Measurements from ENCODE around the gene CD99L2.
"Not testable (repeated sequence)": the region's sequence is repeated elsewhere in the genome, so short reads cannot be mapped to it uniquely, and the experiment has no call there.

The CD99L2 gene

GRCh38 chrX:150857453-150857852, 41.0 kb downstream of the CD99L2 start:
- DNase-seq (ENCODE audit: low read depth in 2 of 2, low spot score in 1 of 2) = no peak

DNA sequence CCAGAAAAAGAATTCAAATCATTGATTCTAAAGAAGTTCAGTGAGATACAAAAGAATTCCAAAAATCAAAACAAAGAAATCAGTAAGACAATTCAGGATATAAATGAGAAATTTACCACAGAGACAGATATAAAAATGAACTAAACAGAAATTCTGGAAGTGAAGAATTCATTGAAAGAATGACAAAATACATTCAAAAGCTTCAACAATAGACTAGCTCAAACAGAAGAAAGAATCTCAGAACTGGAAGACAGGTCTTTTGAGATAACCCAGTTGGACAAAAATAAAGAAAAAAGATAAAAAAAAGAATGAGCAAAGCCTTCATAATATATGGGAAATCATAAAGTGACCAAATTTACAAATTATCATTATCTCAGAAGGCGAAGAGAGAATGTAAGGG, 41.7 kb downstream of the CD99L2 start:
- DNase-seq (ENCODE audit: low read depth in 2 of 2, low spot score in 1 of 2) = no peak

- DNase-seq (ENCODE audit: low read depth in 2 of 2, low spot score in 1 of 2) = no peak
Observed at GRCh38 chrX:150856101-150856500, 42.4 kb downstream of the CD99L2 start.

- DNase-seq (ENCODE audit: low read depth in 2 of 2, low spot score in 1 of 2) = no peak
Observed at GRCh38 chrX:150854856-150855255, 43.6 kb downstream of the CD99L2 start.

- no peak for DNase-seq (ENCODE audit: low read depth in 2 of 2, low spot score in 1 of 2)
Observed at GRCh38 chrX:150849996-150850720, 48.3 kb downstream of the CD99L2 start.

- no peak for DNase-seq (ENCODE audit: low read depth in 2 of 2, low spot score in 1 of 2)
Observed at GRCh38 chrX:150849486-150849885, 49.0 kb downstream of the CD99L2 start.

DNA sequence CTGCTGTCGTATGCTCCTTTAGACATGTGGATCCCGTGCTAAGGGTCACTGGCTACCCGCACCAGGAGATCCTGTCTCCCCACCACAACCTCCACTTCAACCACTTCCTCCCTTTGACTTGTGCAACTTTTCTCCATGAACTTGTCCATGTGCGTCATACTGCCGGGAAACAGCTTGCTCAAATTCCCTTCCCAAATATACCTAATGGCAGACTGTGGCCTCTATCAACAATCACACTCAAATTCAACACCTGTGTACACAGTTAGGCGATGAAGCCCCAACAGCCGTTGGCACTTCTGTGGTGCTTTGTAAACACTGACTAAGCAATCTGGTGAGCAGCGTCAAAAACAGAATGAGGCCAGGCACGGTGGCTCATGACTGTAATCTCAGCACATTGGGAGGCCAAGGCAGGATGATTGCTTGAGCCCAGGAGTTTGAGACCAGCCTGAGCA, 49.5 kb downstream of the CD99L2 start:
- DNase-seq (ENCODE audit: low read depth in 2 of 2, low spot score in 1 of 2) = no peak

DNA sequence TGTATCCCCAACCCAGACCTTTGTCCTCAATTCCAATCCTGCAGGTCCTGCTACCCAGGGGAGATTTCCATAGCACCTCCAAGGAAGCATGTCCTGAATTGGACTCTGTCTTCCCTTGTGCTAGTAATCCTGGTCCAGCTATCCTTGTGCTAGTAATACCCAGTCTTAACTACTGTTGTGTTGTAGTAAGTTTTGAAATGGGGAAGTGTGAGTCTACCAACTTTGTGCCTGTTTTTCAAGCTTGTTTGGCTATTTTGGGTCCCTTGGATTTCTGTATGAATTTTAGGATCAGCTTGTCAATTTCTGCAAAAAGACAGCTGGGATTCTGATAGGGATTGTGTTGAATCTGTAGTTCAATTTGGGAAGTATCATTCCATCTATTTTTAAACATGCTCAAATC, 51.4 kb downstream of the CD99L2 start:
- no peak for DNase-seq (ENCODE audit: low read depth in 2 of 2, low spot score in 1 of 2)

GRCh38 chrX:150846130-150846529, 52.3 kb downstream of the CD99L2 start:
- no peak for DNase-seq (ENCODE audit: low read depth in 2 of 2, low spot score in 1 of 2)

- DNase-seq (ENCODE audit: low read depth in 2 of 2, low spot score in 1 of 2) = no peak
Observed at GRCh38 chrX:150845091-150845490, 53.4 kb downstream of the CD99L2 start.

- DNase-seq (ENCODE audit: low read depth in 2 of 2, low spot score in 1 of 2) = no peak
Observed at GRCh38 chrX:150844016-150844415, 54.5 kb downstream of the CD99L2 start.

DNA sequence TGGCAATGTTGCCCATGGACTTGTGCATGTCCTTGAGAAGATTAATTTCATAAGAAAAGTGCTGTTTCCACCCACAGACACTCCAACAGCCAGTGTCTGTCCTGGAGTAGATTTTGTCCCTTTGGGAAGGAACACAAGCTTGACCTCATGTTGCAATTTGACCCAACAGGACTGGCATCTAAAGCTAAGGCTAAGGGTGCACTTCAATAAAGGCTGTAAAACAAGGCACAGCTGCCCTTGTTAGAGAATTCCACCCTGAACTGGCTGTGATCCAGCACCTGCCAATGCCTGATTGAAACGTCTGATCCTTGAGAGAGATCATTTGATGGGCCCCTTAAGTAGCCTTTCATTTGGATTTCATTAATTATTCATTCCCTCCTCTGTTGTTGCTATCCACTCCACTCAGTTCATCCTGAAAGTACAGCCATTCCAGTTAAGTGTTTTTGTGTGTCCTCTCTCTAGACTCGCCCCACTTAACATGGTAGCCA, 56.2 kb downstream of the CD99L2 start:
- DNase-seq (ENCODE audit: low read depth in 2 of 2, low spot score in 1 of 2) = no peak

DNA sequence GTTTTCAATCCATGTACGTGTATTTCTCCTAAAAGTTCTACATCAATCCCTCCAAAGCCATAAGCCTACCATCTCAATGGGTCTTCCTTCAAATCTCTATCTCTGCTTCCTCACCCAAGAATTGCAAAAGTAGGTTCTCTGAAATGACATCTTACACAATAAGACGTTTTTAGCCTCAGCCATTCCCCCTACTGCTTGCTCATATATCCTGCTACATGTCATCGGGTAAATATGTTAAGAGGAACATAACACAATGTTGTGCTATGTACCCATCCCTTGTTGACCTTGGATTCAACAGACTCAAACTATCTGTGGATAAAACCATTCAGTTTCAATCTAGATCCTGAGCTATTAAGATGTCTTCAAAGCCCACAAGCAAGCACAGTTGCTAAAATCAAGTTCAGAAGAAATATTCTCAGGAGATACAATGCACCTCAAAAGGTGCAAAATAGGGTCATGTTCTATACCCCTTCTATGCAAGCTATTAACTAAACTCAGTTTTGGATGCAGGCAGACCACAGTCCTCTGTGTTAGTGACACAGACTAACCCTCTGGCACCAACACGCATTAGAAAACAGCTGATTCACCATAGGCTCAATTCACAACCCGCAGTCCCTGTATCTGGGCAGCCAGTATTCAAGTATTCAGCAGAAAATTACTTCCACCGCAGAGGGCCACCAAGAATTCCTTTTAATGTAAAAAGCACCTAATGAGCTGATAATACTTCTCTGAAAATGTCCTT, 56.8 kb downstream of the CD99L2 start:
- no peak for DNase-seq (ENCODE audit: low read depth in 2 of 2, low spot score in 1 of 2)

- DNase-seq (ENCODE audit: low read depth in 2 of 2, low spot score in 1 of 2) = no peak
Observed at GRCh38 chrX:150837845-150838244, 60.6 kb downstream of the CD99L2 start.

DNA sequence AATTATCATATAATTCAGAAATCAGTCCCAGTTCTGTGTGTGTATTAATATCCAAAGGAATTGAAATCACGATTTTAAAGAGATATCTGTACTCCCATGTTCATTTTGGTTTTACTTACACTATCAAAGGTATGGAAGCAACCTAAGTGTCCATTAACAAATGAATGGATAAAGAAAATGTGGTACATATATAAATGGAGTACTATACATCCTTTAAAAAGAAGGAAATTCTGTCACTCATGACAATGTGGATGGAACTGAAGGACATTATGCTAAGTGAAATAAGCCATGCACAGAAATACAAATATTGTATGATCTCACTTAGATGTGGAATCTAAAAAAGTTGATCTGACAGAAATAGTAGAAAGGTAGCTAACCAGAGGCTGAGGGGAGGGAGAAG, 63.8 kb downstream of the CD99L2 start:
- no peak for DNase-seq (ENCODE audit: low read depth in 2 of 2, low spot score in 1 of 2)

DNA sequence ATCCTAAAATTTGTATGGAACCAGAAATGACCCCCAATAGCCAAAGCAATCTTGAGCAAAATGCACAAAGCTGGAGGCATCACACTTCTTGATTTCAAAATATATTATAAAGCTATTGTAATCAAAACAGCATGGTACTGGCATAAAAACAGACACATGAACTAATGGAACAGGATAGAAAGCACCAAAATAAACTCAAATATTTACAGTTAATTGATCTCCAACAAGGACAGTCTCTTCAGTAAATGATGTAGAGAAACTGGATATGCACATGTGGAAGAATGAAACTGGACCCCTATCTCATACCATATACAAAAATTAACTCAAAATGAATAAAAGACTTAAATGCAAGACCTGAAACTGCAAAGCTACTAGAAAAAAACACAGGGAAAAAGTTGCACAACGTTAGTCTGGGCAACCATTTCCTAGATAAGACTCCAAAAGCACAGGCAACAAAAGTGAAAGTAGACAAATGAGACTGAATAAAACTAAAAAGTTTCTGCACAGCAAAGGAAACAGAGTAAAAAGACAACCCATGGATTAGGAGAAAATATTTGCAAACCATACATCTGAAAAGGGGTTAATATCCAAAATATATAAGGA, 64.9 kb downstream of the CD99L2 start:
- DNase-seq (ENCODE audit: low read depth in 2 of 2, low spot score in 1 of 2) = no peak

DNA sequence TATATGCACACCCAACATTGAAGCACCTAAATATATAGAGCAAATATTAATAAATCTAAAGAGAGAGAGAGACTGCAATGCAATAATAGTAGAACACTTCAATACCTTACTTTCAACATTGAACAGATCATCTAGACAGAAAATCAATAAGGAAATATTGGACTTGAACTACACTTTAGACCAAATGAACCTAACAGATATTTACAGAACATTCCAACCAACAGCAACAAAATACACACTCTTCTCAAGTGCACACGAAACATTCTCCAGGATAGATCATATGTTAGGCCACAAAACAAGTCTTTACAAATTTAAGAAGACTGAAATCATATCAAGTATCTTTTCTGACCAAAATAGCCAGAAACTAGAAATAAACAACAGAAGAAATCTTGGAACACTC, 66.6 kb downstream of the CD99L2 start:
- no peak for DNase-seq (ENCODE audit: low read depth in 2 of 2, low spot score in 1 of 2)

DNA sequence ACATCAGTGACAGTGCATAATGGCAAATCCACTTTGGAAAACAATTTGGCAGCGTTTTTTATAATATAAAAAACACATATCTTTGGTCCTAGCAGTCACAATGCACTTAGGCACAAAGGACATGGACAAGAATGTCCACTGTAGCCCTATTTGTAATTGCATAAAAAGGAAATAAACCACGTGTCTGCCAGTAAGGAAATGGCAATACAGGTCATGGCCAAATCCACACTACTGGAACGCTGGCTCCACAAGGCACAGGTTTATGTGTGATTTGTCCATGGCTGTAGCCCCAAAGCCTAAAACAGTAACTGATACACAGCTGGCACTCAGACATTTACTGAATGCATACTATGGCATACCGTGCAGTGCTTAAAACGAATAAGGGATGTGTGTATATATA, 69.7 kb downstream of the CD99L2 start:
- DNase-seq (ENCODE audit: low read depth in 2 of 2, low spot score in 1 of 2) = no peak

DNA sequence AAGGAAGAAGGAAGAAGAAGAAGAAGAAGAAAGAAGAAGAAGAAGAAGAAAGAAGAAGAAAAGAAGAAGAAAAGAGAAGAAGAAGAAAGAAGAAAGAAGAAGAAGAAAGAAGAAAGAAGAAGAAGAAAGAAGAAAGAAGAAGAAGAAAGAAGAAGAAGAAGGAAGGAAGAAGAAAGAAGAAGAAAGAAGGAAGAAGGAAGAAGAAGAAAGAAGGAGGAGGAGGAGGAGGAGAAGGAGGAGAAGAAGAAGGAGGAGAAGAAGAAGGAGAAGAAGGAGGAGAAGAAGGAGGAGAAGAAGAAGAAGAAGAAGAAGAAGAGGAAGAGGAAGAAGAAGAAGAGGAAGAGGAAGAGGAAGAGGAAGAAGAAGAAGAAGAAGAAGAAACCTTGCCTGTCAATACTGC, 74.1 kb downstream of the CD99L2 start:
- DNase-seq (ENCODE audit: low read depth in 2 of 2, low spot score in 1 of 2) = not testable (repeated sequence)

DNA sequence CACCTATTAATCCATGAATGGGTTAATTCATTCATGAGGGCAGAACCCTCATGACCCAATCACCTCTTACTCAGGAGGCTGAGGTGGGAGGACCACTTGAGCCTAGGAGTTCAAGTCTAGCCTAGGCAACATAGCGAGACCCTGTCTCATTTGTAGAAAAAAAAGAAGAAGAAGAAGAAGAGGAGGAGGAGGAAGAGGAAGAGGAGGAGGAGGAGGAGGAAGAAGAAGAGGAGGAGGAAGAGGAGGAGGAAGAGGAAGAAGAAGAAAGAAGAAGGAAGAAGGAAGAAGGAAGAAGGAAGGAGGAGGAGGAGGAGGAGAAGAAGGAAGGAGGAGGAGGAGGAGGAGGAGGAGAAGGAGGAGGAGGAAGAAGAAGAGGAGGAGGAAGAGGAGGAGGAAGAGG, 74.6 kb downstream of the CD99L2 start:
- not testable (repeated sequence) for DNase-seq (ENCODE audit: low read depth in 2 of 2, low spot score in 1 of 2)

DNA sequence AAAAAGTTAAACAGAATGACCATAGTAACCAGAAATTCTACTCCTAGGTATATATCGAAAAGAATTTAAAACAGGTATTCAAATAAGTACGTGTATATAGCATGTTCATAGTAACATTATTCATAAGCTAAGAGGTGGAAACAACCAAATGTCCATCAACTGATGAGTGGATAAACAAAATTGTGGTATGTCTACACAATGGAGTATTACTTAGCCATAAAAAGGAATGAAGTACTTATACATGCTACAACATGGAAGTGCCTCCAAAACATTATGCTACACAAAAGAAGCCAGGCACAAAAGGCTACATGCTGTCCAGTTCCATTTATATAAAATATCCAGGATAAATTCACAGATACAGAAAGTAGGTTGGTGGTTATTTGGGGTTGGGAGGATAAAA, 76.5 kb downstream of the CD99L2 start:
- DNase-seq (ENCODE audit: low read depth in 2 of 2, low spot score in 1 of 2) = no peak

DNA sequence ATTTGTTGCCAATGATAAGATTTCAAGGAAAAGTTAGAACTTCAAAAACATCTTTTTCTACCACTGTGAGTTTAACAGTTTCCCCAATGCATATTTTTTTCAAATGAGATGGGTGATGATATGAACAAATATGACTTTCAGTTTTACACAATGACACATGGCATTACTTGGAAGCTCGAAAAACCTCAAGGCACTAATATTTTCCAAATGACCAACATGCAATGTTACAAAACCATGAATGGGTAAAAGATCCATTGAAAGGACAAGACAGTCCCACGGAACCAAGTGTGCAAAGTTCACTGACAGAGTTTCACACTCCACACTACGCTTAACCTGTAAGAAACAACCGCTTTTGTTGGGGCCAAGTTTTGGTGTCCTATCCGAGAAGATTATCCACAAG, 84.5 kb downstream of the CD99L2 start:
- DNase-seq (ENCODE audit: low read depth in 2 of 2, low spot score in 1 of 2) = no peak

Measured in stimulated activated CD8-positive, alpha-beta memory T cell treated with anti-CD3 and anti-CD28 coated beads, Interleukin-4, amount 100 ng/mL, for 1 hour (primary cell).